ENCODE data around the gene ASF1A. TPM values are rescaled to one million over a fixed set of nuclear protein-coding genes. Genes with fewer than 3 reads are reported as not detected.

The ASF1A gene
- total and polyA plus RNA-seq, 2 experiments from 2014 or later = 25.4 to 72.2 TPM

- Mint-ChIP-seq H3K27me3 (ENCODE audit: insufficient read depth, low read depth, poor library complexity) (peaks cover 2% of the 10 kb centered on the region), H3K27ac (peak within 1 kb of the TSS; percentile 94), H3K4me3 (peak within 1 kb of the TSS; percentile 84), H3K4me1 (peaks cover 18% of the 10 kb centered on the region), H3K36me3 (ENCODE audit: low read depth) (peaks cover 53% of the 10 kb centered on the region), H3K9me3 (peaks cover 22% of the 10 kb centered on the region)
- Histone ChIP-seq H3K79me2 (replicated peaks; ENCODE audit: insufficient read depth) (peaks cover 67% of the 10 kb centered on the region), H3F3A (replicated peaks; ENCODE audit: low read depth) (0 out of 2 replicates have a peak, but pooled peaks cover 2% of the 10 kb centered on the region), H3K27me3 (ENCODE audit: insufficient read depth) (no peaks in the 10 kb centered on the region), H3K4me1 (ENCODE audit: insufficient read depth) (peaks cover 7% of the 10 kb centered on the region), H3K9me2 (ENCODE audit: insufficient read depth) (no peaks in the 10 kb centered on the region; the same call in 1 of the 2 replicates), H4K20me1 (replicated peaks; ENCODE audit: insufficient read depth) (peaks cover 14% of the 10 kb centered on the region), H2AFZ (peak within 1 kb of the TSS; percentile 100), H3K4me2 (peak within 1 kb of the TSS; percentile 99), H3K4me3 (peak within 1 kb of the TSS; percentile 99), H3K27ac (ENCODE audit: low read depth) (peak within 1 kb of the TSS; percentile 99), H3K36me3 (ENCODE audit: insufficient read depth) (peaks cover 13% of the 10 kb centered on the region; the same call in 1 of the 2 replicates)
- DNase-seq (ENCODE audit: low spot score) = peak; percentile 97
- TF ChIP-seq ZNF462 (CRISPR knock-in tag; IDR thresholded peaks at IDR 0.05) (no peak), CREB1 (CRISPR knock-in tag; IDR thresholded peaks at IDR 0.05; ENCODE audit: low read depth) (peak; percentile 27; the same call in 1 of the 2 replicates), POLR2AphosphoS5 (IDR thresholded peaks at IDR 0.05; ENCODE audit: low read depth) (peak; percentile 59)
- ATAC-seq = peak; percentile 97
Observed at GRCh38 chr6:118934461-118935330, 40.7 kb downstream of the ASF1A start, which contains the start of gene MCM9. Gene MCM9 (minus strand): TSS chr6:118935159. CDS start chr6:118931723, 3,436 bp downstream.

GRCh38 chr6:118935331-118935668 is 41.3 kb downstream of the ASF1A start:
- peaks cover 70% of the 10 kb centered on the region for H3K79me2 ChIP-seq (replicated peaks; ENCODE audit: insufficient read depth)
- H3K4me3 ChIP-seq = peak overlapping the region; percentile 99
- DNase-seq (ENCODE audit: low spot score) = no peak
- H4K20me1 ChIP-seq (replicated peaks; ENCODE audit: insufficient read depth) = peaks cover 14% of the 10 kb centered on the region
- no peaks in the 10 kb centered on the region for H3K27me3 ChIP-seq (ENCODE audit: insufficient read depth)
- Mint-ChIP-seq H3K9me3 (peaks cover 25% of the 10 kb centered on the region), H3K27ac (peak overlapping the region; percentile 90), H3K4me3 (peak overlapping the region; percentile 84), H3K36me3 (ENCODE audit: low read depth) (peaks cover 58% of the 10 kb centered on the region), H3K4me1 (peaks cover 18% of the 10 kb centered on the region), H3K27me3 (ENCODE audit: insufficient read depth, low read depth, poor library complexity) (peaks cover 2% of the 10 kb centered on the region)
- H3K9me2 ChIP-seq (ENCODE audit: insufficient read depth) = no peaks in the 10 kb centered on the region; the same call in 1 of the 2 replicates
- ATAC-seq = no peak
- no peak overlapping the region for H2AFZ ChIP-seq
- 0 out of 2 replicates have a peak, but pooled peaks cover 2% of the 10 kb centered on the region for H3F3A ChIP-seq (replicated peaks; ENCODE audit: low read depth)
- H3K36me3 ChIP-seq (ENCODE audit: insufficient read depth) = peaks cover 13% of the 10 kb centered on the region; the same call in 1 of the 2 replicates
- H3K27ac ChIP-seq (ENCODE audit: low read depth) = peak overlapping the region; percentile 90
- H3K4me2 ChIP-seq = peak overlapping the region; percentile 99
- H3K4me1 ChIP-seq (ENCODE audit: insufficient read depth) = peaks cover 7% of the 10 kb centered on the region
- TF ChIP-seq EZH2phosphoT487 (IDR thresholded peaks at IDR 0.05; ENCODE audit: unreplicated experiment) (no peak), STAT1 (IDR thresholded peaks at IDR 0.05; ENCODE audit: unreplicated experiment) (no peak), ZNF331 (CRISPR knock-in tag; IDR thresholded peaks at IDR 0.05; ENCODE audit: low read depth) (no peak), EZH2 (IDR thresholded peaks at IDR 0.05; ENCODE audit: low read depth, unreplicated experiment) (no peak), POLR2AphosphoS5 (IDR thresholded peaks at IDR 0.05; ENCODE audit: low read depth) (no peak), JUNB (IDR thresholded peaks at IDR 0.05; ENCODE audit: unreplicated experiment) (no peak), REST (IDR thresholded peaks at IDR 0.05; ENCODE audit: unreplicated experiment) (no peak)
